OCI-LY1 (cell line): ENCODE measurements around the gene MCUB.

Source experiments
- CTCF ChIP-seq: fragments of 200-600 bp; sonication (generic), shearing (Covaris generic); IDR thresholded peaks from 2 replicates; pipeline ENCODE4 v1.5.1; 2017; ENCODE audit warnings: mild to moderate bottlenecking, antibody characterized with exemption, low read length, moderate library complexity, mixed read lengths
- EZH2 ChIP-seq: fragments of 200-600 bp; sonication (generic), shearing (Covaris generic); IDR thresholded peaks from 2 replicates; pipeline ENCODE4 v1.8.0; 2017; ENCODE audit warnings: borderline replicate concordance, mixed run types, mild to moderate bottlenecking, antibody characterized with exemption, low read length, moderate library complexity, mixed read lengths

GRCh38 chr4:109559983-109560686 lies at the start of gene MCUB:
- TF ChIP-seq CTCF (no peak), EZH2 (no peak)
